ENCODE measurements around the gene BMAL1.

Gene BMAL1

GRCh38 chr11:13367115-13367514 lies 89.5 kb downstream of the BMAL1 start:
- Histone ChIP-seq H3K4me1 (ENCODE audit: insufficient read depth, low read length, severe bottlenecking) (no peaks in the 10 kb centered on the region), H3F3A (ENCODE audit: insufficient read depth, low read length) (no peaks in the 10 kb centered on the region), H3K36me3 (ENCODE audit: insufficient read depth, low read length) (peaks cover 9% of the 10 kb centered on the region; the same call in 1 of the 2 replicates), H3K9me3 (ENCODE audit: low read length) (no peaks in the 10 kb centered on the region), H3K9me2 (ENCODE audit: low read depth, low read length) (no peaks in the 10 kb centered on the region), H4K20me1 (ENCODE audit: insufficient read depth, low read length) (no peaks in the 10 kb centered on the region), H3K27me3 (ENCODE audit: insufficient read depth, low read length) (no peaks in the 10 kb centered on the region), H3K79me2 (ENCODE audit: insufficient read depth, low read length) (no peaks in the 10 kb centered on the region), H2AFZ (ENCODE audit: low read length) (no peak overlapping the region), H3K4me3 (ENCODE audit: low read depth, low read length, poor library complexity, severe bottlenecking) (no peak overlapping the region), H3K9ac (ENCODE audit: low read length) (no peak overlapping the region), H3K27ac (ENCODE audit: low read depth, low read length, poor library complexity, severe bottlenecking) (no peak overlapping the region), H3K4me2 (ENCODE audit: low read length) (no peak overlapping the region)
- TF ChIP-seq EZH2 (IDR thresholded peaks at IDR 0.05; ENCODE audit: borderline replicate concordance, low read length): no peak
- TF ChIP-seq CTCF (IDR thresholded peaks at IDR 0.05; ENCODE audit: low read length): no peak

- no peaks in the 10 kb centered on the region for H3K79me2 ChIP-seq (ENCODE audit: insufficient read depth, low read length)
- no peaks in the 10 kb centered on the region for H3K4me1 ChIP-seq (ENCODE audit: insufficient read depth, low read length, severe bottlenecking)
Observed at GRCh38 chr11:13368041-13368446, 90.5 kb downstream of the BMAL1 start.

GRCh38 chr11:13373216-13373615 lies 95.6 kb downstream of the BMAL1 start:
- H3K4me1 ChIP-seq (ENCODE audit: insufficient read depth, low read length, severe bottlenecking): no peaks in the 10 kb centered on the region
- no peak overlapping the region for H3K4me2 ChIP-seq (ENCODE audit: low read length)
- no peaks in the 10 kb centered on the region for H3K27me3 ChIP-seq (ENCODE audit: insufficient read depth, low read length)
- H3K9me2 ChIP-seq (ENCODE audit: low read depth, low read length): no peaks in the 10 kb centered on the region
- no peaks in the 10 kb centered on the region for H3K9me3 ChIP-seq (ENCODE audit: low read length)
- no peak overlapping the region for H3K9ac ChIP-seq (ENCODE audit: low read length)
- H4K20me1 ChIP-seq (ENCODE audit: insufficient read depth, low read length): no peaks in the 10 kb centered on the region
- peaks cover 12% of the 10 kb centered on the region; the same call in 1 of the 2 replicates for H3K36me3 ChIP-seq (ENCODE audit: insufficient read depth, low read length)
- no peak for TF ChIP-seq CTCF (IDR thresholded peaks at IDR 0.05; ENCODE audit: low read length)
- no peak overlapping the region for H3K4me3 ChIP-seq (ENCODE audit: low read depth, low read length, poor library complexity, severe bottlenecking)
- no peak overlapping the region for H2AFZ ChIP-seq (ENCODE audit: low read length)
- H3F3A ChIP-seq (ENCODE audit: insufficient read depth, low read length): no peaks in the 10 kb centered on the region
- no peaks in the 10 kb centered on the region for H3K79me2 ChIP-seq (ENCODE audit: insufficient read depth, low read length)
- H3K27ac ChIP-seq (ENCODE audit: low read depth, low read length, poor library complexity, severe bottlenecking): no peak overlapping the region

More at GRCh38 chr11:13368041-13368446, 90.5 kb downstream of the BMAL1 start:
- no peaks in the 10 kb centered on the region for H3K9me2 ChIP-seq (ENCODE audit: low read depth, low read length)
- H3K9me3 ChIP-seq (ENCODE audit: low read length): no peaks in the 10 kb centered on the region
- H3K4me3 ChIP-seq (ENCODE audit: low read depth, low read length, poor library complexity, severe bottlenecking): no peak overlapping the region
- H3K9ac ChIP-seq (ENCODE audit: low read length): no peak overlapping the region
- no peak overlapping the region for H3K27ac ChIP-seq (ENCODE audit: low read depth, low read length, poor library complexity, severe bottlenecking)
- H4K20me1 ChIP-seq (ENCODE audit: insufficient read depth, low read length): no peaks in the 10 kb centered on the region
- no peaks in the 10 kb centered on the region for H3K27me3 ChIP-seq (ENCODE audit: insufficient read depth, low read length)
- no peaks in the 10 kb centered on the region for H3F3A ChIP-seq (ENCODE audit: insufficient read depth, low read length)
- no peak overlapping the region for H3K4me2 ChIP-seq (ENCODE audit: low read length)
- H2AFZ ChIP-seq (ENCODE audit: low read length): no peak overlapping the region
- TF ChIP-seq EZH2 (IDR thresholded peaks at IDR 0.05; ENCODE audit: borderline replicate concordance, low read length) (no peak), CTCF (IDR thresholded peaks at IDR 0.05; ENCODE audit: low read length) (no peak)
- peaks cover 8% of the 10 kb centered on the region; the same call in 1 of the 2 replicates for H3K36me3 ChIP-seq (ENCODE audit: insufficient read depth, low read length)

Data from OCI-LY1 (cell line).